HG02970 (cell line): Measurements from ENCODE around the gene CORO1A.
A peak's percentile ranks its signal among the peaks of the same experiment; 100 is the strongest.
"Not testable (repeated sequence)": the region's sequence is repeated elsewhere in the genome, so short reads cannot be mapped to it uniquely, and the experiment has no call there.

Experiments used
- ATAC-seq: cut with Tn5 transposase; IDR thresholded peaks from one replicate; pipeline ENCODE4 v1.9.1; 2021; ENCODE audit warnings: mild to moderate bottlenecking, moderate library complexity, moderate number of reproducible peaks; ENCODE audit not compliant: unreplicated experiment, low FRiP score

CORO1A gene

GRCh38 chr16:30183233-30184095 lies at the start of gene CORO1A:
Gene CORO1A, plus strand, starts transcription at chr16:30183602. Its CDS starts 1,608 bp downstream, at chr16:30185210.
- ATAC-seq, result peak; percentile 47

GRCh38 chr16:30136971-30137605 lies 46.3 kb upstream of the CORO1A start:
- ATAC-seq, result no peak

GRCh38 chr16:30137897-30138296 lies 45.5 kb upstream of the CORO1A start:
- ATAC-seq, result no peak

- ATAC-seq, result no peak
Observed at GRCh38 chr16:30139583-30140481, 43.6 kb upstream of the CORO1A start.

- no peak for ATAC-seq
Observed at GRCh38 chr16:30141750-30142149, 41.7 kb upstream of the CORO1A start.

GRCh38 chr16:30142672-30143346 lies 40.6 kb upstream of the CORO1A start:
- no peak for ATAC-seq

- ATAC-seq, result no peak
Observed at GRCh38 chr16:30143347-30143702, 40.1 kb upstream of the CORO1A start.

GRCh38 chr16:30144017-30144416 lies 39.4 kb upstream of the CORO1A start:
- no peak for ATAC-seq

- ATAC-seq, result no peak
Observed at GRCh38 chr16:30144917-30145316, 38.5 kb upstream of the CORO1A start.

- ATAC-seq, result no peak
Observed at GRCh38 chr16:30145657-30146056, 37.7 kb upstream of the CORO1A start.

- no peak for ATAC-seq
Observed at GRCh38 chr16:30147843-30148510, 35.4 kb upstream of the CORO1A start.

- no peak for ATAC-seq
Observed at GRCh38 chr16:30149250-30149930, 34.0 kb upstream of the CORO1A start.

- no peak for ATAC-seq
Observed at GRCh38 chr16:30151091-30151490, 32.3 kb upstream of the CORO1A start.

GRCh38 chr16:30152517-30152916 lies 30.9 kb upstream of the CORO1A start:
- ATAC-seq, result no peak

- ATAC-seq, result no peak
Observed at GRCh38 chr16:30155188-30155587, 28.2 kb upstream of the CORO1A start.

GRCh38 chr16:30157214-30157613 lies 26.2 kb upstream of the CORO1A start:
- ATAC-seq, result no peak

GRCh38 chr16:30163538-30163937 lies 19.9 kb upstream of the CORO1A start:
- no peak for ATAC-seq

- ATAC-seq, result no peak
Observed at GRCh38 chr16:30166202-30166902, 17.1 kb upstream of the CORO1A start.

GRCh38 chr16:30168746-30169145 lies 14.7 kb upstream of the CORO1A start:
- not testable (repeated sequence) for ATAC-seq
